Small intestine (tissue), 7 donors: ENCODE measurements around the gene UVSSA. TPM values are rescaled to one million over a fixed set of nuclear protein-coding genes. Genes with fewer than 3 reads are reported as not detected.
"Not testable (repeated sequence)": the region's sequence is repeated elsewhere in the genome, so short reads cannot be mapped to it uniquely, and the experiment has no call there.

Source experiments
- DNase-seq, 2 donors: peaks; one replicate each; pipeline versions ENCODE4 v3.0.0 to v3.0.0-alpha.2; 2013
- FAIRE-seq: peaks from 2 replicates; lab custom pipeline; 2012; peaks lifted over from hg19 to GRCh38; lab: Jason Lieb, UNC
- H3K27ac ChIP-seq, 3 donors: one replicate each; pipeline ENCODE4 v1.5.1; 2013; ENCODE audit warnings: low read length in 2 of 3, mild to moderate bottlenecking in 2 of 3, control low read depth in 1 of 3, inconsistent platforms in 1 of 3, low read depth in 1 of 3, moderate library complexity in 1 of 3
- H3K27me3 ChIP-seq, 3 donors: one replicate each; pipeline ENCODE4 v1.6.1; 2013; ENCODE audit warnings: low read length in 3 of 3, inconsistent platforms in 1 of 3; ENCODE audit not compliant: control insufficient read depth in 3 of 3, insufficient read depth in 3 of 3
- H3K36me3 ChIP-seq, 3 donors: one replicate each; pipeline ENCODE4 v1.6.1; 2013; ENCODE audit warnings: low read length in 3 of 3, inconsistent platforms in 1 of 3, low read depth in 1 of 3, mild to moderate bottlenecking in 1 of 3, moderate library complexity in 1 of 3; ENCODE audit not compliant: control insufficient read depth in 3 of 3, insufficient read depth in 2 of 3
- H3K4me1 ChIP-seq, 3 donors: one replicate each; pipeline ENCODE4 v1.6.1; 2013; ENCODE audit warnings: low read length in 2 of 3, inconsistent platforms in 1 of 3, low read depth in 1 of 3, mild to moderate bottlenecking in 1 of 3, moderate library complexity in 1 of 3; ENCODE audit not compliant: control insufficient read depth in 3 of 3, insufficient read depth in 2 of 3
- H3K4me3 ChIP-seq, 3 donors: one replicate each; pipeline ENCODE4 v1.5.1; 2013; ENCODE audit warnings: low read length in 3 of 3, control low read depth in 1 of 3, inconsistent platforms in 1 of 3, low read depth in 1 of 3, mild to moderate bottlenecking in 1 of 3, moderate library complexity in 1 of 3
- H3K9me3 ChIP-seq, 2 donors: one replicate each; pipeline ENCODE4 v1.6.1; 2013; ENCODE audit warnings: low read depth in 1 of 2, low read length in 1 of 2; ENCODE audit not compliant: control insufficient read depth in 2 of 2, insufficient read depth in 1 of 2
- WGBS, 3 donors: extraction: QIAGEN DNeasy Blood & Tissue Kit; methylation state at CpG; one replicate each; pipeline ENCODE4 v1.1.7; 2013; 5-methylcytosine and 5-hydroxymethylcytosine counted together
- polyA plus RNA-seq, 4 donors: library from polyadenylated mRNA; stranded (reverse) in 3 of 4; unstranded in 1 of 4; fragments of 200-250 nt in 3 of 4; fragments of 120-200 nt in 1 of 4; gene quantifications; one replicate each; pipeline versions ENCODE4 v1.2.1 to v1.2.3, GENCODE V29; 2013
- donor health status: healthy with polysubstance abuse.
- donor health status: control.
- donor health status: control.
- donor health status: Bipolar disorder and iron deficiency.
- donor health status: healthy.

Gene UVSSA
- polyA plus RNA-seq, 4 donors: 8.5 to 20.3 (median 9.8) TPM

DNA sequence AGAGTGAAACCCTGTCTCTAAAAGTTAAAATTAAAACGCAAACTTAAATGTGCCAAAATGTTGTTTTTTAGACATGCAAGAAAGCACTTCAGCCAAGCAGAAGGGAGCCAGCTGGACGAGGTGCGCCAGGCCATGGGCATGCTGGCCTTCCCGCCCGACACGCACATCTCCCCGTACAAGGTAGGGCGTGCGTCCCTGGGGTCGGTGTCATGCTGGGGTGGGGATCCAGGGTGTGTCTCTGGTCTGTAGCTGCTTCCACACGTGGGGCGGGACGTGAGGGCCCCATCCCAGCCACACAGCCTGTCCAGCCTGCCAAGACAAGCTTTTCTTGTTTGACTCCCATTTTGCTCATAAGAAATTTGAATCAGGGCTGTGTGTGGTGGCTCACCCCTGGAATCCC, 14.3 kb upstream of the UVSSA start:
- no peak for FAIRE-seq
- H3K27me3 ChIP-seq: no peaks in the 10 kb centered on the region
- 91 to 95% (median 92%) methylated on average over 13 of the region's 13 CpGs for WGBS, 3 donors
- no peak overlapping the region for H3K27ac ChIP-seq
- H3K4me3 ChIP-seq: no peak overlapping the region
- H3K9me3 ChIP-seq: no peaks in the 10 kb centered on the region
- no peak for DNase-seq
- peaks cover 17 to 82% (median 19%) of the 10 kb centered on the region in 3 donors for H3K36me3 ChIP-seq
- no peaks in the 10 kb centered on the region for H3K4me1 ChIP-seq

DNA sequence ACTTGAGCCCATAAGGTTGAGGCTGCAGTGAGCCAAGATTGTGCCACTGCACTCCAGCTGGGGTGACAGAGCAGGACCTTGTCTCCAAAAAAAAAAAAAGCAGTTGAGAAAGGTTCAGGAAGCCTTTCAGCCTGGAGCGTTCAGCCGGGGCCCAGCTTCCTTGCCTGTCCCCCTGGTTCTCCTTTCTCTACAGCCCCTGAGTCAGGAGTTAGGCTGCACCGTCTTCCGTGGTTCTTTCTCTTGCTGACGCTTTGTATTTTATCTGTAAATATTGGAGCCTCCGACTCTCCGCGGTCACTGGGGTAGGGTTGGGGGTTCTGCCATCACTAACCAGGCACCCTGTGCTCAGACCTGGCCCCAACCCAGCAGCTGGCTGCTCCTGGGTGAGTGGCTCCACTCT, 13.8 kb upstream of the UVSSA start:
- no peak for DNase-seq
- FAIRE-seq: no peak
- H3K27me3 ChIP-seq: no peaks in the 10 kb centered on the region
- no peaks in the 10 kb centered on the region for H3K4me1 ChIP-seq
- no peak overlapping the region for H3K4me3 ChIP-seq
- no peaks in the 10 kb centered on the region for H3K9me3 ChIP-seq
- H3K27ac ChIP-seq: no peak overlapping the region
- H3K36me3 ChIP-seq: peaks cover 17 to 82% (median 20%) of the 10 kb centered on the region in 3 donors
- WGBS, 3 donors: 91 to 99% (median 97%) methylated on average over 8 of the region's 8 CpGs

DNA sequence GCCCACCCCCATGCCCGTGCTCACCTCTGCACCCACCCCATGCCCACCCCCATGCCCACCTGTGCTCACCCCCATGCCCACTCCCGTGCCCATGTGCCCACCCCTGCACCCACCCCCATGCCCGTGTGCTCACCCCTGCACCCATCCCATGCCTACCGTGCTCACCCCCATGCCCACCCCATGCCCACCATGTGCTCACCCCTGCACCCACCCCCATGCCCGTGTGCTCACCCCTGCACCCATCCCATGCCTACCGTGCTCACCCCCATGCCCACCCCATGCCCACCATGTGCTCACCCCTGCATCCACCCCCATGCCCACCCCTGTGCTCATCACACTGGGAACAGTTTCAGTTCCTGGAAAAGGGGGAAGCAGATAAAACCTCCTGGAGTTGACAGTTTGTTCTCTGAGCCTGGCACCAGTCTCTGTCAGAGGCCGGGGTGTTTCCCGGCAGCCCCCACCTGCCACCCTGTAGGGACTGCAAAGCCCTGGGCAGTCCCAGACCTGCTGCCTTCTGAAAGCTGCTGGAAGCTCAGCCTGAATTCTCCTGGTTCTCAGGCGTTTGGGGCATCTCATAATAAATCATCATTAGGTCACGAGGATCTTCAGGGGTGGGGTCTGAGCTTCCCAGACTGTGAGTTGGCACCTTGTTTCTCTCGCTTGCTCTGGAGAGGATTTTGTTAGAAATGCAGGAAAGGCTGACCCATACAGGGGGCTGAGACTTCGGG, 13.0 kb upstream of the UVSSA start:
- not testable (repeated sequence) for H3K9me3 ChIP-seq, DNase-seq, H3K4me3 ChIP-seq, H3K4me1 ChIP-seq, FAIRE-seq, H3K27ac ChIP-seq, H3K27me3 ChIP-seq
- 76 to 89% (median 82%) methylated on average over 8 to 12 of the region's 12 CpGs for whole genome bisulfite sequencing, 3 donors
- peaks cover 17 to 82% (median 26%) of the 10 kb centered on the region in 3 donors for H3K36me3 ChIP-seq

DNA sequence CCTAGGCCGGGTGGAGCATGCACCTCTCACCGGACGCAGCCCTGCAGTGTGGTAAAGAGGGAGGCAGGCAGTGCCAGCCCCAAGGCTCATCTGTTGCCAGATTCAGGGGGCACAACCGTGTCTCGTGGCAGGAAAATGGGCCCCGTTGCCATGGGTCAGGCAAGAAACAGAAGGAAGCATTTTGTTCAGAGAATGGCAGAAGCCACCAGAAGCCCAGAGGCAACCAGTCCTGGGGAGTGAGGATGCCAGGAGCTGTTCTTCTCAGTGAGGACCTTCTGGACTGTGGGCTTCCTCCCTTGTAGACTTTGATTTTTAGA, 12.5 kb upstream of the UVSSA start:
- Histone ChIP-seq H3K9me3 (peaks cover 0 to 2% of the 10 kb centered on the region in 2 donors), H3K27me3 (no peaks in the 10 kb centered on the region), H3K4me3 (no peak overlapping the region), H3K36me3 (peaks cover 16 to 82% (median 30%) of the 10 kb centered on the region in 3 donors), H3K4me1 (no peaks in the 10 kb centered on the region), H3K27ac (peak overlapping the region in 1 of 3 donors; percentile 23)
- DNase-seq (no peak), FAIRE-seq (no peak)
- 88 to 92% (median 92%) methylated on average over 6 of the region's 6 CpGs for WGBS, 3 donors

DNA sequence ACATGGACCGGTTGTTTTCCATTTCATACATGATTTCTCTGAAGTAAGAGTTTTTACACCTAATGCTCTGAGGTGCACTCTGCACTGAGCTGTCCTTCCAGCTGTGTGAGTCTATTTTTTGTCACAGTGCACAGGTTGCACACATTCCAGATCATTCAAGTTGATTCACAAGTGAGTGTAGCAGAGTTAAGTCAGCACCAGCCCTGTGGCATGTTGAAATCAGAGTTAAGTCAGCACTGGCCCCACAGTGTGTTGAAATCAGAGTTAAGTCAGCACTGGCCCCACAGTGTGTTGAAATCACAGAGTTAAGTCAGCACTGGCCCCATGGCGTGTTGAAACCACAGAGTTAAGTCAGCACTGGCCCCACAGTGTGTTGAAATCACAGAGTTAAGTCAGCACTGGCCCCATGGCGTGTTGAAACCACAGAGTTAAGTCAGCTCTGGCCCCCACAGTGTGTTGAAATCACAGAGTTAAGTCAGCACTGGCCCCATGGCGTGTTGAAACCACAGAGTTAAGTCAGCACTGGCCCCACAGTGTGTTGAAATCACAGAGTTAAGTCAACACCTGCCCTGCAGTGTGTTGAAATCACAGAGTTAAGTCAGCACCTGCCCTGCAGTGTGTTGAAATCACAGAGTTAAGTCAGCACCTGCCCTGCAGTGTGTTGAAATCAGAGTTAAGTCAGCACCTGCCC, 11.7 kb upstream of the UVSSA start:
- H3K27me3 ChIP-seq, H3K4me1 ChIP-seq, H3K27ac ChIP-seq, FAIRE-seq, H3K9me3 ChIP-seq, DNase-seq, H3K4me3 ChIP-seq: not testable (repeated sequence)
- WGBS, 3 donors: 75 to 86% (median 79%) methylated on average over 4 of the region's 4 CpGs
- peaks cover 18 to 84% (median 34%) of the 10 kb centered on the region in 3 donors for H3K36me3 ChIP-seq

DNA sequence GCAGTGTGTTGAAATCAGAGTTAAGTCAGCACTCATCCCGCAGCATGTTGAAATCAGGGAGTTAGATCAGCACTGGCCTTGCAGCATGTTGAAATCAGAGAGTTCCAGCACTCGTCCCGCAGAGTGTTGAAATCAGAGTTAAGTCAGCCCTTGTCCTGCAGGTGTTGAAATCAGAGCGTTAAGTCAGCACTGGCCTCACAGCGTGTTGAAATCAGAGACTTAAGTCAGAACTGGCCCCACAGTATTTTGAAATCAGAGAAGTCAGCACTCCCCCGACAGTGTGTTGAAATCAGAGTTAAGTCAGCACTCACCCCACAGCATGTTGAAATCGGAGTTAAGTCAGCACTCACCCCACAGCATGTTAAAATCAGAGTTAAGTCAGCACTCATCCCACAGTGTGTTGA, 10.9 kb upstream of the UVSSA start:
- DNase-seq: no peak
- no peak overlapping the region for H3K4me3 ChIP-seq
- no peak for FAIRE-seq
- 94 to 96% (median 95%) methylated on average over 7 of the region's 7 CpGs for WGBS, 3 donors
- H3K36me3 ChIP-seq: peaks cover 20 to 85% (median 38%) of the 10 kb centered on the region in 3 donors
- no peaks in the 10 kb centered on the region for H3K27me3 ChIP-seq
- peaks cover 0 to 3% of the 10 kb centered on the region in 2 donors for H3K9me3 ChIP-seq
- H3K27ac ChIP-seq: no peak overlapping the region
- no peaks in the 10 kb centered on the region for H3K4me1 ChIP-seq

DNA sequence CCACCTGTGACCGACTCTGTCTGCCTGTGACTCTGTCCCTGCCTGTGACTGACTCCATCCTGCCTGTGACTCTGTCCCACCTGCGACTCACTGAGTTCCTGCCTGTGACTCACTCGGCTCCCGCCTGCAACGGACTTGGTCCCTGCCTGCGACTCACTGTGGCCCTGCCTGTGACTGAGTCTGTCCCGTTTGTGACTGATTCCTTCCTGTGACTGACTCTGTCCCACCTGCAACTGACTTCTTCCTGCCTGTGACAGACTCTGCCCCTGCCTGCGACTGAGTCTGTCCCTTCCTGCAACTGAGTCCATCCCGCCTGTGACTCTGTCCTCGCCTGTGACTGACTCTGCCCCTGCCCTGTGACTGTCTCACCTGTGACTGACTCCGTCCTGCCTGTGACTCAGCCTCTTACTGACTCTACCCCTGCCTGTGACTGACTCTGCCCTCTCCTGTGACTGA, 9.6 kb upstream of the UVSSA start:
- Histone ChIP-seq H3K27ac (peak overlapping the region in 2 of 3 donors; percentile 18 to 77), H3K36me3 (peaks cover 20 to 76% (median 31%) of the 10 kb centered on the region in 3 donors)

DNA sequence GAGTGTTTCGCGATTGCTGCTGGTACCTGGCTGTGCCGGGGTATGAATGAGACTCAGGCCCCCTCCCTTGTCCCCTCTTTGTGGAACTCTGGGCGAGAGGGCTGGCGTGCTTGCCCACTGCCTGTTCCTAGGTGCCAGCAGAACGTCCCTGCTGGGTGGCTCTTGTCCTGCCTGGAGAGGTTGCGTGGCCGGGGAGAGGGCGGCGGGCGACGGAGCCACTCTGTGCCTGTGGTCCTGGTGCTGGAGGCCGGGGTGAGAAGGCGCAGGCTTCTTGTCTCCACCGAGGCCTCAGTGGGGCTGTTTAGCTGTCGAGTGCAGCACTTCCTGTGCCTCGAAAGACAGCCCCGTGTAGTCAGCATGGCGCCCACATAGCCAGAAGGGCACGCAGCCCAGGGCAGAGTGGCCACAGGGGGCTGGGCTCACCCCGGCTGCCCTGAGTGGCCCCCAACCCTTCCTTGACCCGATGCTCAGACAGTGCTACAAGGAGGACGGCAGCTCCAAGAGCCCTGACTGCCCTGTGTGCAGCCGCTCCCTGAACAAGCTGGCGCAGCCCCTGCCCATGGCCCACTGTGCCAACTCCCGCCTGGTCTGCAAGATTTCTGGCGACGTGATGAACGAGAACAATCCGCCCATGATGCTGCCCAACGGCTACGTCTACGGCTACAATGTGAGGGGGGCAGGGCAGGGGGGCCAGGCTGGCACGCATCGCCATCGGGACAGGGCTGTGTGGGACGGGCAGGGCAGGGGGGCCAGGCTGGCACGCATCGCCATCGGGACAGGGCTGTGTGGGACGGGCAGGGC, 8.9 kb upstream of the UVSSA start:
- DNase-seq: no peak
- Histone ChIP-seq H3K27me3 (no peaks in the 10 kb centered on the region), H3K4me1 (no peaks in the 10 kb centered on the region), H3K9me3 (peaks cover 0 to 3% of the 10 kb centered on the region in 2 donors), H3K4me3 (no peak overlapping the region), H3K36me3 (peaks cover 20 to 68% (median 31%) of the 10 kb centered on the region in 3 donors), H3K27ac (peak overlapping the region in 2 of 3 donors; percentile 18 to 77)
- no peak for FAIRE-seq
- WGBS, 3 donors: 97 to 98% (median 97%) methylated on average over 38 to 41 of the region's 41 CpGs

More for the DNA sequence above, 9.6 kb upstream of the UVSSA start:
- FAIRE-seq (no peak), DNase-seq (peak in 1 of 2 donors; percentile 53)
- no peaks in the 10 kb centered on the region for H3K4me1 ChIP-seq
- H3K9me3 ChIP-seq: peaks cover 0 to 3% of the 10 kb centered on the region in 2 donors
- WGBS, 3 donors: 51 to 69% (median 69%) methylated on average over 11 of the region's 11 CpGs
- no peak overlapping the region for H3K4me3 ChIP-seq
- no peaks in the 10 kb centered on the region for H3K27me3 ChIP-seq
